ENCODE results near the gene FBLIM1. TPM values are rescaled to one million over a fixed set of nuclear protein-coding genes. Genes with fewer than 3 reads are reported as not detected.

Gene FBLIM1
- total and polyA plus RNA-seq, 2 experiments from 2014 or later = 117 to 120 TPM

- H3K4me3 ChIP-seq = no peak overlapping the region
Measured at GRCh38 chr1:15761366-15762128, 3.0 kb downstream of the FBLIM1 start.

GRCh38 chr1:15762546-15762945 lies 4.0 kb downstream of the FBLIM1 start:
- Histone ChIP-seq H3K27ac (no peak overlapping the region), H3K9me2 (replicated peaks; ENCODE audit: insufficient read depth) (no peaks in the 10 kb centered on the region), H3K27me3 (no peaks in the 10 kb centered on the region), H3K4me3 (no peak overlapping the region), H3K9me3 (ENCODE audit: low read depth) (no peaks in the 10 kb centered on the region), H3K4me2 (peak overlapping the region; percentile 20), H3K36me3 (replicated peaks; ENCODE audit: insufficient read depth, low read depth) (no peaks in the 10 kb centered on the region), H4K20me1 (ENCODE audit: insufficient read depth, poor library complexity, severe bottlenecking) (peaks cover 46% of the 10 kb centered on the region), H3K4me1 (ENCODE audit: insufficient read depth) (peaks cover 50% of the 10 kb centered on the region), H2AFZ (no peak overlapping the region), H3K79me2 (peaks cover 76% of the 10 kb centered on the region)
- TF ChIP-seq CTCF (IDR thresholded peaks at IDR 0.05; ENCODE audit: poor library complexity) (no peak), EZH2 (IDR thresholded peaks at IDR 0.05; ENCODE audit: borderline replicate concordance) (no peak), EZH2phosphoT487 (IDR thresholded peaks at IDR 0.05; ENCODE audit: low read depth, severe bottlenecking, unreplicated experiment) (no peak)
- DNase-seq (ENCODE audit: low spot score) = no peak
- WGBS (ENCODE audit: low lambda C conversion rate, missing lambda C conversion rate) = 64% methylated on average over 10 of the region's 10 CpGs

More at GRCh38 chr1:15761366-15762128, 3.0 kb downstream of the FBLIM1 start:
- Histone ChIP-seq H3K4me2 (peak overlapping the region; percentile 87), H3K9me2 (replicated peaks; ENCODE audit: insufficient read depth) (no peaks in the 10 kb centered on the region), H3K27ac (peak overlapping the region; percentile 95), H3K79me2 (peaks cover 73% of the 10 kb centered on the region), H3K27me3 (no peaks in the 10 kb centered on the region), H2AFZ (no peak overlapping the region), H3K4me1 (ENCODE audit: insufficient read depth) (peaks cover 56% of the 10 kb centered on the region), H3K36me3 (replicated peaks; ENCODE audit: insufficient read depth, low read depth) (no peaks in the 10 kb centered on the region), H3K9me3 (ENCODE audit: low read depth) (no peaks in the 10 kb centered on the region), H4K20me1 (ENCODE audit: insufficient read depth, poor library complexity, severe bottlenecking) (peaks cover 46% of the 10 kb centered on the region)
- WGBS (ENCODE audit: low lambda C conversion rate, missing lambda C conversion rate) = 61% methylated on average over 8 of the region's 8 CpGs
- TF ChIP-seq EZH2phosphoT487 (IDR thresholded peaks at IDR 0.05; ENCODE audit: low read depth, severe bottlenecking, unreplicated experiment) (no peak), CTCF (IDR thresholded peaks at IDR 0.05; ENCODE audit: poor library complexity) (no peak), EZH2 (IDR thresholded peaks at IDR 0.05; ENCODE audit: borderline replicate concordance) (no peak)
- DNase-seq (ENCODE audit: low spot score) = no peak

- no peaks in the 10 kb centered on the region for H3K27me3 ChIP-seq
- H2AFZ ChIP-seq = no peak overlapping the region
- peaks cover 46% of the 10 kb centered on the region for H4K20me1 ChIP-seq (ENCODE audit: insufficient read depth, poor library complexity, severe bottlenecking)
- H3K9me2 ChIP-seq (replicated peaks; ENCODE audit: insufficient read depth) = no peaks in the 10 kb centered on the region
- peak overlapping the region; percentile 49 for H3K27ac ChIP-seq
- H3K4me1 ChIP-seq (ENCODE audit: insufficient read depth) = peaks cover 43% of the 10 kb centered on the region
- 63% methylated on average over 10 of the region's 10 CpGs for WGBS (ENCODE audit: low lambda C conversion rate, missing lambda C conversion rate)
- peak; percentile 61 for DNase-seq (ENCODE audit: low spot score)
- peaks cover 72% of the 10 kb centered on the region for H3K79me2 ChIP-seq
- peak overlapping the region; percentile 46 for H3K4me2 ChIP-seq
- H3K9me3 ChIP-seq (ENCODE audit: low read depth) = no peaks in the 10 kb centered on the region
- TF ChIP-seq CTCF (IDR thresholded peaks at IDR 0.05; ENCODE audit: poor library complexity) = no peak
- TF ChIP-seq EZH2phosphoT487 (IDR thresholded peaks at IDR 0.05; ENCODE audit: low read depth, severe bottlenecking, unreplicated experiment) = no peak
- TF ChIP-seq EZH2 (IDR thresholded peaks at IDR 0.05; ENCODE audit: borderline replicate concordance) = no peak
- H3K36me3 ChIP-seq (replicated peaks; ENCODE audit: insufficient read depth, low read depth) = no peaks in the 10 kb centered on the region
- no peak overlapping the region for H3K4me3 ChIP-seq
Measured at GRCh38 chr1:15764269-15764764, 5.7 kb downstream of the FBLIM1 start.
